Upper lobe of left lung (tissue), 6 donors: Measurements from ENCODE around the gene ITGA4. TPM values are rescaled to one million over a fixed set of nuclear protein-coding genes. Genes with fewer than 3 reads are reported as not detected.

Experiments used
- ATAC-seq, 2 donors: fragments of 200-7000 bp; cut with Tn5 transposase; one replicate each; pipeline ENCODE4 v1.9.1; 2022; ENCODE audit warnings: mild to moderate bottlenecking in 2 of 2, moderate library complexity in 2 of 2; ENCODE audit not compliant: low FRiP score in 2 of 2
- DNase-seq, 2 donors: peaks; one replicate each; pipeline ENCODE4 v3.0.0-alpha.2; 2019 to 2020
- H3K27ac ChIP-seq, 4 donors: fragments of 200-600 bp; sonication (generic); one replicate each; pipeline ENCODE4 v1.5.1; 2016 to 2019
- H3K27me3 ChIP-seq, 4 donors: fragments of 200-600 bp; sonication (generic); one replicate each; pipeline ENCODE4 v1.5.1; 2017 to 2019
- H3K36me3 ChIP-seq, 4 donors: fragments of 200-600 bp; sonication (generic); one replicate each; pipeline ENCODE4 v1.5.1; 2016 to 2019
- H3K4me1 ChIP-seq, 4 donors: fragments of 200-600 bp; sonication (generic); one replicate each; pipeline ENCODE4 v1.5.1; 2018 to 2019
- H3K4me3 ChIP-seq, 4 donors: fragments of 200-600 bp; sonication (generic); one replicate each; pipeline ENCODE4 v1.5.1; 2017 to 2019; ENCODE audit warnings: mild to moderate bottlenecking in 2 of 4, moderate library complexity in 1 of 4
- H3K9me3 ChIP-seq, 4 donors: fragments of 200-600 bp; sonication (generic); one replicate each; pipeline ENCODE4 v1.5.1; 2018 to 2019
- EP300 ChIP-seq, 4 donors: sonication (generic); formaldehyde crosslinking; IDR thresholded peaks; one replicate each; pipeline ENCODE4 v1.5.1; 2017; ENCODE audit warnings: antibody characterized with exemption in 4 of 4, control low read depth in 2 of 4
- POLR2A ChIP-seq, 4 donors: fragments of 450-650 bp; IDR thresholded peaks; one replicate each; pipeline ENCODE4 v1.5.1; 2016 to 2017; ENCODE audit warnings: antibody characterized with exemption in 4 of 4, mild to moderate bottlenecking in 2 of 4
- POLR2AphosphoS5 ChIP-seq, 2 donors: sonication (generic); formaldehyde crosslinking; IDR thresholded peaks; one replicate each; pipeline ENCODE4 v1.5.1; 2017; ENCODE audit warnings: antibody characterized with exemption in 2 of 2
- WGBS, 2 donors: methylation state at CpG; one replicate each; pipeline ENCODE4 v1.1.5; 2017 to 2018; 5-methylcytosine and 5-hydroxymethylcytosine counted together
- total RNA-seq, 6 donors: library from RNA; depleted of rRNA in 4 of 6; stranded (reverse); fragments of >200 nt in 4 of 6; gene quantifications; one replicate each; pipeline versions ENCODE4 v1.1.0 to v1.2.1, GENCODE V29; 2016 to 2021
- TF ChIP-seq, protein P1 (sequence below), 6 experiments: fragments of 450-650 bp in 4 of 6; fragments of 200-600 bp in 2 of 6; sonication (generic) in 2 of 6; IDR thresholded peaks; one replicate each; pipeline ENCODE4 v1.5.1; 2016 to 2019; ENCODE audit warnings: antibody characterized with exemption in 6 of 6
- donor health status: DM: no; HTN: no; CAD: no; lungs with moderate emphysema.
- donor health status: DM: no; HTN: yes; CAD: no; lungs with severe emphysema.

ITGA4 gene
- total RNA-seq, 6 donors from 2014 or later, result 13.9 to 30.5 (median 23.9) TPM

DNA sequence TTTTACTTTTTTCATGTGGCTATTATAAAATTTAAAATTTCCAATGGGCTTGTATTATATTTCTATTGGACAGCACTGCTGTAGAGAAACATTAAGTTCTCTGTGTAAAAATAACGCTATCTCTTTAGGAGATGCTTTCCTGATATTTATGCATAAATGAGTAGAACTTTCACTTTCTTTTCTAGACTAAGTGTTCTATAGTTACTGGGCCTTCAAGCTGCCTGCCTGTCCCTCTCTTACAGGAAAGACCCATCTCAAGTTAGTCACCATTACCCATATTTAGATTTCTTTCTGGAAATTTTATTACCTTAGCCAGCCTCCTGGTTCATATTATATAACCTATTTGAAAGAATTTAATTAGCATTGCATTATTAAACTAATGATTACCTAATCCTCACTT lies 4.8 kb downstream of the ITGA4 start:
- 42 to 69% methylated on average over 1 of the region's 1 CpG for WGBS, 2 donors
- no peak for ATAC-seq
- Histone ChIP-seq H3K36me3 (no peaks in the 10 kb centered on the region), H3K27me3 (peaks cover 0 to 10% (median 0%) of the 10 kb centered on the region in 4 donors), H3K4me3 (no peak overlapping the region), H3K27ac (peak overlapping the region in 1 of 4 donors; percentile 20), H3K4me1 (peaks cover 5 to 30% (median 19%) of the 10 kb centered on the region in 4 donors), H3K9me3 (no peaks in the 10 kb centered on the region)
- DNase-seq, result no peak
- no peak for TF ChIP-seq EP300 (IDR thresholded peaks at IDR 0.05)
- no peak for TF ChIP-seq POLR2A (IDR thresholded peaks at IDR 0.05)

DNA sequence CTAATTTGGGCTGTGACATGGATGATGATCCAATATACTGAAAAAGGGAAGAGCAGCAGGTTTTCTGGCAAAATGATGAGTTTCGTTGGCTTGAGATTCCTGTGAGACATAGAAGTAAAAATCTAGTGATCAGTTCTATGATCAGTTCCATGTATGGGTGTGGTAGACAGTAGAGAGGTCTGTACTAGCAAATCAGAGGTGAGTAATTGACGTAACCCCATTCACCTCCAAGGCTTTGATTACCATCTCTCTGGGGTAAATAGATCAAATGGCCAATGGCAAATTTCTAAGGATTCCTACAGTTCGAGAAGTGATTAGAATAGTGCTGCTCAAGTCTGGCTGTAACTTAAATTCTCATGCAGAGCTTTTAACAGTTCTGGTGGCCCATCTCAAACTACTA lies 6.4 kb downstream of the ITGA4 start:
- Histone ChIP-seq H3K27me3 (no peaks in the 10 kb centered on the region), H3K4me1 (peaks cover 0 to 16% (median 10%) of the 10 kb centered on the region in 4 donors), H3K27ac (no peak overlapping the region), H3K36me3 (no peaks in the 10 kb centered on the region), H3K9me3 (no peaks in the 10 kb centered on the region), H3K4me3 (no peak overlapping the region)
- TF ChIP-seq POLR2AphosphoS5 (IDR thresholded peaks at IDR 0.05) (no peak), EP300 (IDR thresholded peaks at IDR 0.05) (no peak), POLR2A (IDR thresholded peaks at IDR 0.05) (no peak)
- TF ChIP-seq, protein P1, sequence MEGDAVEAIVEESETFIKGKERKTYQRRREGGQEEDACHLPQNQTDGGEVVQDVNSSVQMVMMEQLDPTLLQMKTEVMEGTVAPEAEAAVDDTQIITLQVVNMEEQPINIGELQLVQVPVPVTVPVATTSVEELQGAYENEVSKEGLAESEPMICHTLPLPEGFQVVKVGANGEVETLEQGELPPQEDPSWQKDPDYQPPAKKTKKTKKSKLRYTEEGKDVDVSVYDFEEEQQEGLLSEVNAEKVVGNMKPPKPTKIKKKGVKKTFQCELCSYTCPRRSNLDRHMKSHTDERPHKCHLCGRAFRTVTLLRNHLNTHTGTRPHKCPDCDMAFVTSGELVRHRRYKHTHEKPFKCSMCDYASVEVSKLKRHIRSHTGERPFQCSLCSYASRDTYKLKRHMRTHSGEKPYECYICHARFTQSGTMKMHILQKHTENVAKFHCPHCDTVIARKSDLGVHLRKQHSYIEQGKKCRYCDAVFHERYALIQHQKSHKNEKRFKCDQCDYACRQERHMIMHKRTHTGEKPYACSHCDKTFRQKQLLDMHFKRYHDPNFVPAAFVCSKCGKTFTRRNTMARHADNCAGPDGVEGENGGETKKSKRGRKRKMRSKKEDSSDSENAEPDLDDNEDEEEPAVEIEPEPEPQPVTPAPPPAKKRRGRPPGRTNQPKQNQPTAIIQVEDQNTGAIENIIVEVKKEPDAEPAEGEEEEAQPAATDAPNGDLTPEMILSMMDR (IDR thresholded peaks at IDR 0.05), result no peak
- no peak for DNase-seq
- no peak for ATAC-seq
- 79 to 87% methylated on average over 3 of the region's 3 CpGs for WGBS, 2 donors

DNA sequence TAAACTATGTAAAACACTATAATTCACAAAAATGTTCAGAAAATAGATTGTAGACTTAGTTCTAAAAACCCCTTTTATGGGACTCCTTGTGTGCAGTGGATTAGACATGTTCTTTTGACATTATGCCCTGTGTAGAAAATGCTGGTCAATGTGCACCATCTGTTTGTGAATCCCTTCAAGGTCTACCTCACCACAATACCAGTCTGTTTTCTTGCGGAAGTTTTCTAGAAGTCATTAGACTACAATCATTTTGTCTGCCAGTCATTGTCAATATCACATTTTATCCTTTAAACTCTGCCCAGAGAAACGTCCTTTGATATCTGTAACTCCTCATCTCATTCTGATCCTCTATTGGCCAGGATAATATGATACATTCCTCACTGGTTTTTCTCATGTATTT lies 7.8 kb downstream of the ITGA4 start:
- 55 to 57% methylated on average over 2 of the region's 2 CpGs for WGBS, 2 donors
- ATAC-seq (no peak), DNase-seq (no peak)
- Histone ChIP-seq H3K36me3 (no peaks in the 10 kb centered on the region), H3K4me1 (peaks cover 0 to 13% (median 4%) of the 10 kb centered on the region in 4 donors), H3K27ac (no peak overlapping the region), H3K27me3 (no peaks in the 10 kb centered on the region), H3K9me3 (no peaks in the 10 kb centered on the region), H3K4me3 (no peak overlapping the region)
- TF ChIP-seq EP300 (IDR thresholded peaks at IDR 0.05), result no peak
- no peak for TF ChIP-seq POLR2AphosphoS5 (IDR thresholded peaks at IDR 0.05)
- TF ChIP-seq POLR2A (IDR thresholded peaks at IDR 0.05), result no peak
- TF ChIP-seq, protein P1 (IDR thresholded peaks at IDR 0.05), result no peak

DNA sequence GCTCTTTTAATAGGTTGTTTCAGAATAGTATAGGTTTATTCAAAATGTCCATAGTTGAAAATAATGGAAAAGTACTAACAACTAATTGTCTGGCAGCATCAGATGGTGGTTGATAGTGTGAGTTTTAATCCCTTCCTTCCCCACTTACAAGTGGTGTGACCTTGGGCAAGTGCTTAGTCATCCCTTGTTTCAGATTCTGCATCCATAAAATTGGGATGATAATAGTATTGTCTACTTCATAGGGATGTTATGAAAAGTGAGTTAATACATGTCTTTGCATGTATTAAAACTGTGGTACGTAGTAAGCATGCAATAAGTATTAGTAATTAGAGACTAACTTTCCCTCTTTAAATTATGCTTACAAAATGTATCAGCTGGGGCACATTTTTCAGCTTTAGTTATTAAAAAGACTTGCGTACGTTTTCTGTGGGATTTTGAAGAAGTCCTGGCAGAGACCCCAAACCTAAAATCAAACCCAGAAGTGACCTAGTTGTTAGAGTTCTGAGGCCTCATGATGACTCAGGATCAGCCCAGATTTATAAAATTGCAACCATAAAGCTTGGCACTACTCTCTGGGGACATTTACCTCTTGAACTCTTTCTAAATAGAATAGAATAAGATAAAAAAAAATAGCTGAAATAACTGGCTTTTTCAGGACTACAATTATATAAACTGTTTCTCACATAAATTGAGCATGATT lies 8.6 kb downstream of the ITGA4 start:
- H3K9me3 ChIP-seq, result no peaks in the 10 kb centered on the region
- ATAC-seq, result no peak
- DNase-seq, result no peak
- no peaks in the 10 kb centered on the region for H3K27me3 ChIP-seq
- WGBS, 2 donors, result 67 to 78% methylated on average over 3 of the region's 3 CpGs
- no peaks in the 10 kb centered on the region for H3K36me3 ChIP-seq
- H3K4me1 ChIP-seq, result peaks cover 0 to 12% (median 5%) of the 10 kb centered on the region in 4 donors
- H3K27ac ChIP-seq, result no peak overlapping the region
- H3K4me3 ChIP-seq, result no peak overlapping the region
- TF ChIP-seq POLR2A (IDR thresholded peaks at IDR 0.05) (no peak), POLR2AphosphoS5 (IDR thresholded peaks at IDR 0.05) (no peak), EP300 (IDR thresholded peaks at IDR 0.05) (no peak)
- TF ChIP-seq, protein P1 (IDR thresholded peaks at IDR 0.05), result no peak

DNA sequence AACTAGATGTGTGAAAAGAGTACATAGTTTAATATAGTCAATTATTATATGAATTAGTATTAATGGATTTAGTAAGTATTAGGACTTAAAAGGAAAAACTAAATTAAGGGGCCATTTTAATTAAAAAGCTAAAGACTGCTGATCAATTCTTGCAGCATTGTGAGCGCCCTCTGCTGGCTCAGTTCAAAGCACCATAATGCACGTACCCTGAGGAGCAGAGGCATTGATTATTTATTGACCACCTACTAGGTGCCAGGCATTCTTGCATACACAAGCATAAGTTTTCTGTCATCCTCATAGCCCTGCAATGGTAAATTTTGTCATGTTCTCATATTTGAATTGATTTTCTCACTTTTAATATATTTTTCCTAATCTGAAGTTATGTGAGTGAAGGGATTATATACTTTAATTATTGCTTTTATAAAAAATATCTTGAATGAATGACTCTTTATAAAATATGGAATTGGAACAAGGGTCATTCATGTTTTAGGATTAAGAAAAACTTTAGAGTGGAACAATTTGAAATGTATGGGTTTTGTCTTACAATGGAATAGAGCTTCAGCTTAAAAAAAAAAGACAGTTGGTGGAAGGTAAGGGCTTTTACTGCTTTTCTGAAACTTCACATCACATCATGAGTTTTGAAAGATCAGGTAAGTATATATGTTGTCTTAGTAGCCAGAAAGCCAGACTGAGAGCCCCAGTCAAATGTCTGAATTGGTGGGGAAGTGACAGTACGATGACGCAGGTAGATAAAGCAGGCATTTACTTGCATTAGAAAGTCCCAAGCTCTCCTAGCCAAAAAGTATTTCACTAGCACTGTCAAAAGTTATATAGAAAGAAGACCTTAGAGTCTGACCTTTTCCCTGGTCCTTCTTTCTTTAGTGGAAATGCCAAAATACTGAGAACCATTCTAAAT lies 9.7 kb downstream of the ITGA4 start:
- no peak overlapping the region for H3K27ac ChIP-seq
- ATAC-seq (peak in 1 of 2 donors; percentile 60), DNase-seq (peak in 1 of 2 donors; percentile 70)
- no peaks in the 10 kb centered on the region for H3K9me3 ChIP-seq
- H3K27me3 ChIP-seq, result no peaks in the 10 kb centered on the region
- H3K4me1 ChIP-seq, result peaks cover 0 to 18% (median 7%) of the 10 kb centered on the region in 4 donors
- H3K4me3 ChIP-seq, result no peak overlapping the region
- WGBS, 2 donors, result 51 to 52% methylated on average over 4 of the region's 4 CpGs
- TF ChIP-seq, protein P1 (IDR thresholded peaks at IDR 0.05), result peak; percentile 53 to 69 (median 61)
- TF ChIP-seq POLR2A (IDR thresholded peaks at IDR 0.05), result no peak
- no peaks in the 10 kb centered on the region for H3K36me3 ChIP-seq
